Tibial nerve (tissue), 4 donors: ENCODE measurements around the gene FGGY. TPM values are rescaled to one million over a fixed set of nuclear protein-coding genes. Genes with fewer than 3 reads are reported as not detected.

Experiments used
- DNase-seq, 2 donors: peaks; one replicate each; pipeline ENCODE4 v3.0.0-alpha.2; 2019; ENCODE audit warnings: low spot score in 2 of 2
- H3K27ac ChIP-seq, 4 donors: fragments of 200-600 bp; sonication (generic) in 3 of 4; one replicate each; pipeline ENCODE4 v1.5.1; 2017 to 2019; ENCODE audit warnings: mild to moderate bottlenecking in 1 of 4
- H3K27me3 ChIP-seq, 2 donors: fragments of 200-600 bp; sonication (generic) in 1 of 2; one replicate each; pipeline versions ENCODE4 v1.5.1 to v1.6.0; 2017 to 2019
- H3K36me3 ChIP-seq, 3 donors: fragments of 200-600 bp; sonication (generic); one replicate each; pipeline ENCODE4 v1.5.1; 2018 to 2019
- H3K4me1 ChIP-seq, 4 donors: fragments of 200-600 bp; sonication (generic) in 3 of 4; one replicate each; pipeline ENCODE4 v1.5.1; 2017 to 2019
- H3K4me3 ChIP-seq, 4 donors: fragments of 200-600 bp; sonication (generic) in 3 of 4; one replicate each; pipeline ENCODE4 v1.5.1; 2017 to 2019; ENCODE audit warnings: mild to moderate bottlenecking in 1 of 4, moderate library complexity in 1 of 4
- H3K9me3 ChIP-seq, 4 donors: fragments of 200-600 bp; sonication (generic) in 3 of 4; one replicate each; pipeline ENCODE4 v1.5.1; 2017 to 2019
- CTCF ChIP-seq, 5 experiments: fragments of 200-600 bp in 3 of 5; fragments of 450-650 bp in 2 of 5; sonication (generic) in 3 of 5; IDR thresholded peaks; one replicate each; pipeline ENCODE4 v1.5.1; 2016 to 2019; ENCODE audit warnings: antibody characterized with exemption in 5 of 5, mild to moderate bottlenecking in 3 of 5, moderate library complexity in 2 of 5
- EP300 ChIP-seq, 2 donors: sonication (generic); formaldehyde crosslinking; IDR thresholded peaks; one replicate each; pipeline ENCODE4 v1.6.1; 2017; ENCODE audit warnings: antibody characterized with exemption in 2 of 2, mild to moderate bottlenecking in 1 of 2
- POLR2A ChIP-seq, 2 donors: fragments of 450-650 bp; IDR thresholded peaks; one replicate each; pipeline ENCODE4 v1.6.1; 2017; ENCODE audit warnings: antibody characterized with exemption in 2 of 2, mild to moderate bottlenecking in 2 of 2, moderate library complexity in 2 of 2
- WGBS, 2 donors: methylation state at CpG; one replicate each; pipeline ENCODE4 v1.1.5; 2018; 5-methylcytosine and 5-hydroxymethylcytosine counted together
- total RNA-seq, 4 donors: library from RNA; depleted of rRNA; stranded (reverse); fragments of >200 nt; gene quantifications; one replicate each; pipeline ENCODE4 v1.1.0, GENCODE V29; 2016

Gene FGGY
- total RNA-seq, 4 donors from 2014 or later = 27.0 to 40.6 (median 32.9) TPM

- Histone ChIP-seq H3K27me3 (no peaks in the 10 kb centered on the region), H3K4me1 (peaks cover 0 to 18% (median 0%) of the 10 kb centered on the region in 4 donors), H3K9me3 (no peaks in the 10 kb centered on the region), H3K36me3 (no peaks in the 10 kb centered on the region), H3K27ac (no peak overlapping the region), H3K4me3 (no peak overlapping the region)
- DNase-seq = no peak
- no peak for TF ChIP-seq POLR2A (IDR thresholded peaks at IDR 0.05)
- no peak for TF ChIP-seq CTCF (IDR thresholded peaks at IDR 0.05)
- no peak for TF ChIP-seq EP300 (IDR thresholded peaks at IDR 0.05)
Observed at GRCh38 chr1:59409549-59409948, 112.7 kb downstream of the FGGY start.

DNA sequence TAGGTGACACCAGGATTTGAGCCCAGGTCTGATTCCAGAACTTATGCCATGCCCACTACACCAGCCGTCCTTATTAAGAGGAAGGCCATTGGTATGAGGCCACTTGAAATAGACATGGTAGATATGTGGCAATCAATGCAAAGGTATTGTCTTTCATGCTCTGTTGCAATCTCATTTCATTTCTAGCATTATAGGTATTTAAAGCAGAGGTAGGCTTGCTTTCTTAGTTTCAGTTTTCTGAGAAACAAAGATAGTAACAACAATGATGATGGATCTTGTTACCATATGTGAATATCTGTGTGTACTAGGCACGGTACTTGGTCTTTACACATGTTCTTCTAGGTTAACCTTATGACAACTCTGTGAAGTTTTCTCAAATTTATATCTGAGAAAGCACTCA, 113.1 kb downstream of the FGGY start:
- H3K9me3 ChIP-seq = no peaks in the 10 kb centered on the region
- H3K36me3 ChIP-seq = no peaks in the 10 kb centered on the region
- TF ChIP-seq POLR2A (IDR thresholded peaks at IDR 0.05) (no peak), EP300 (IDR thresholded peaks at IDR 0.05) (no peak), CTCF (IDR thresholded peaks at IDR 0.05) (no peak)
- H3K27me3 ChIP-seq = no peaks in the 10 kb centered on the region
- peaks cover 0 to 18% (median 0%) of the 10 kb centered on the region in 4 donors for H3K4me1 ChIP-seq
- H3K4me3 ChIP-seq = no peak overlapping the region
- 91 to 93% methylated on average over 2 of the region's 2 CpGs for WGBS, 2 donors
- no peak overlapping the region for H3K27ac ChIP-seq
- no peak for DNase-seq

GRCh38 chr1:59410457-59410856, 113.6 kb downstream of the FGGY start:
- 98% methylated on average over 2 of the region's 2 CpGs for WGBS, 2 donors
- no peaks in the 10 kb centered on the region for H3K9me3 ChIP-seq

GRCh38 chr1:59411147-59411546, 114.3 kb downstream of the FGGY start:
- 91 to 93% methylated on average over 3 of the region's 3 CpGs for WGBS, 2 donors
- H3K4me1 ChIP-seq = peaks cover 0 to 18% (median 0%) of the 10 kb centered on the region in 4 donors
- H3K27ac ChIP-seq = no peak overlapping the region
- H3K4me3 ChIP-seq = no peak overlapping the region
- TF ChIP-seq POLR2A (IDR thresholded peaks at IDR 0.05) = no peak
- TF ChIP-seq CTCF (IDR thresholded peaks at IDR 0.05) = no peak
- TF ChIP-seq EP300 (IDR thresholded peaks at IDR 0.05) = no peak
- no peaks in the 10 kb centered on the region for H3K27me3 ChIP-seq
- DNase-seq = no peak
- H3K36me3 ChIP-seq = no peaks in the 10 kb centered on the region
- no peaks in the 10 kb centered on the region for H3K9me3 ChIP-seq

More at GRCh38 chr1:59410457-59410856, 113.6 kb downstream of the FGGY start:
- H3K27me3 ChIP-seq = no peaks in the 10 kb centered on the region
- TF ChIP-seq CTCF (IDR thresholded peaks at IDR 0.05) (no peak), EP300 (IDR thresholded peaks at IDR 0.05) (no peak), POLR2A (IDR thresholded peaks at IDR 0.05) (no peak)
- H3K4me3 ChIP-seq = no peak overlapping the region
- no peak overlapping the region for H3K27ac ChIP-seq
- H3K4me1 ChIP-seq = peaks cover 0 to 18% (median 0%) of the 10 kb centered on the region in 4 donors
- H3K36me3 ChIP-seq = no peaks in the 10 kb centered on the region
- DNase-seq = no peak

DNA sequence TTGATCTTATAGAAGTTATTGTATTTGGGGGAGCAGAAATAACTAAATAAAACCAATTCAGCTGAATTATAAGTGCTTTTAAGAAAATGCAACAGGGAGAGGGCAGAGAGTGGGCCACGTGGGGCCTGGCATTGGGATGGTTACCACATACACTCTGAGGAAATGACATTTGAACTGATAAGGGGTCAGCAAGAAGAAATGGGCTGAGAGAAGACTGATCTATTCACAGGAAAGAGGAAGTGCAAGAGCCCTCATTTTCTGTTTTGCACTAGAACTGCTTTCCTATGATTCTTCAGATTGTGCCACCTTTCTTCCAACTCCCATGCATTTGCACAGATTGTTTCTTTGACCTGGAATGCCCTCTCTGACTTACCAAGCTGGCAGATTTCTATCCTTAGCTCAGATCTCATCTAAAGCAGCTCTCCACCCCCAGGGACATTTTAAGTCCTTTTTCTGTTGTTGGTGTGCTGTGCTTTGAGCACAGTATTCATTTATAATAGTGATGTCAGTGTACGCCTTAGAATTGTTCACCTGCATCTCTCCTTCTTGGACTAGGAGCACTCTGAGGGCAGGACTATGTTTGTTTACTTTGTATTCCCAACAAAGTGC, 115.9 kb downstream of the FGGY start:
- no peak overlapping the region for H3K4me3 ChIP-seq
- DNase-seq = no peak
- TF ChIP-seq POLR2A (IDR thresholded peaks at IDR 0.05) (no peak), EP300 (IDR thresholded peaks at IDR 0.05) (no peak), CTCF (IDR thresholded peaks at IDR 0.05) (no peak)
- H3K27ac ChIP-seq = no peak overlapping the region
- 57 to 70% methylated on average over 2 of the region's 2 CpGs for WGBS, 2 donors
- H3K36me3 ChIP-seq = no peaks in the 10 kb centered on the region
- no peaks in the 10 kb centered on the region for H3K9me3 ChIP-seq
- peaks cover 0 to 18% (median 0%) of the 10 kb centered on the region in 4 donors for H3K4me1 ChIP-seq
- H3K27me3 ChIP-seq = no peaks in the 10 kb centered on the region
